GM21529 (cell line): ENCODE measurements around the gene BPIFB6.

ENCODE experiments used
- ATAC-seq: cut with Tn5 transposase; IDR thresholded peaks from one replicate; pipeline ENCODE4 v1.9.1; 2021; ENCODE audit not compliant: unreplicated experiment

The BPIFB6 gene

GRCh38 chr20:33031531-33031930 lies at the start of gene BPIFB6:
Gene BPIFB6, plus strand, starts transcription at chr20:33031648. Its CDS starts 0 bp downstream, at chr20:33031648.
- ATAC-seq, result no peak

GRCh38 chr20:32982617-32983458 lies 48.6 kb upstream of the BPIFB6 start:
- no peak for ATAC-seq

- ATAC-seq, result no peak
Observed at GRCh38 chr20:32983459-32984112, 47.9 kb upstream of the BPIFB6 start.

GRCh38 chr20:32984196-32984595 lies 47.3 kb upstream of the BPIFB6 start:
- ATAC-seq, result no peak

GRCh38 chr20:32984631-32985354 lies 46.7 kb upstream of the BPIFB6 start:
- ATAC-seq, result no peak

- no peak for ATAC-seq
Observed at GRCh38 chr20:32985596-32985995, 45.9 kb upstream of the BPIFB6 start.

- no peak for ATAC-seq
Observed at GRCh38 chr20:32986331-32986966, 45.0 kb upstream of the BPIFB6 start.

GRCh38 chr20:32987044-32987825 lies 44.2 kb upstream of the BPIFB6 start:
- no peak for ATAC-seq

- ATAC-seq, result no peak
Observed at GRCh38 chr20:32988008-32988407, 43.4 kb upstream of the BPIFB6 start.

- no peak for ATAC-seq
Observed at GRCh38 chr20:32989507-32990283, 41.8 kb upstream of the BPIFB6 start.

GRCh38 chr20:32990426-32990825 lies 41.0 kb upstream of the BPIFB6 start:
- ATAC-seq, result no peak

- ATAC-seq, result no peak
Observed at GRCh38 chr20:32991383-32991782, 40.1 kb upstream of the BPIFB6 start.

- ATAC-seq, result no peak
Observed at GRCh38 chr20:32991792-32992641, 39.4 kb upstream of the BPIFB6 start.

- no peak for ATAC-seq
Observed at GRCh38 chr20:32993496-32994050, 37.9 kb upstream of the BPIFB6 start.

- no peak for ATAC-seq
Observed at GRCh38 chr20:32995802-32996201, 35.6 kb upstream of the BPIFB6 start.

GRCh38 chr20:32997431-32997830 lies 34.0 kb upstream of the BPIFB6 start:
- no peak for ATAC-seq

GRCh38 chr20:32999603-33000250 lies 31.7 kb upstream of the BPIFB6 start:
- no peak for ATAC-seq
